T-helper 2 cell (primary cell): ENCODE results near the gene P2RX5.

Experiments used
- DNase-seq, 5 experiments: peaks; one replicate each; pipeline versions ENCODE4 v3.0.0 to v3.0.0-alpha.2; 2012 to 2022

The P2RX5 gene

GRCh38 chr17:3681057-3681456 lies 14.9 kb downstream of the P2RX5 start:
- DNase-seq: no peak

DNA sequence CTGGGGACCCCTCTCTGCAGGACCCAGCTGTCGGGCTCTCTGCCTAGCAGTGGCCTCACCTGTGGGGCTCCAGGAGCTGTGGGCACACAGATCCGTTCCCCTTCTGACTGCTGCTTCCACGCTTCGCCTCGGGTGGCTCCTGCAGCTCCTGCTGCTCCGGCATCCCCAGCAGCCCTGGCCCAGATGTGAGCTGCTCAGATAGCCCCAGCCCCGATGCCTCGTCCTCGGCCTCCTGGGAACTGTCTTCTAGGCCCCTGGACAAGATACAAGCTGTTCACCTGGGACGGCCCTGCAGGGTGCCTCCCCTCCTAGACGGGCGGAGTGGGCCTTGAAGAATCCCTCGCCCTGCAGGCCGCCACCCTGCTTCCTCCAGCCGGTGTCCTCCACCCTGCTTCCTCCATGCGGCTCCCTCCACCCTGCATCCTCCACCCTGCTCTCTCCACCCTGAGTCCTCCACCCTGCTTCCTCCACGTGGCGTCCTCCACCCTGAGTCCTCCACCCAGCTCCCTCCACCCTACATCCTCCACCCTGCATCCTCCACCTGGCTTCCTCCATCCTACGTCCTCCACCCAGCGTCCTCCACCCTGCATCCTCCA lies 16.3 kb downstream of the P2RX5 start:
- DNase-seq: peak in 1 of 5 experiments; percentile 26

GRCh38 chr17:3678821-3679530 lies 17.0 kb downstream of the P2RX5 start:
- DNase-seq: no peak

- DNase-seq: no peak
Observed at GRCh38 chr17:3678095-3678820, 17.7 kb downstream of the P2RX5 start.

GRCh38 chr17:3675886-3676285 lies 20.1 kb downstream of the P2RX5 start:
- DNase-seq: no peak

- DNase-seq: no peak
Observed at GRCh38 chr17:3672571-3672970, 23.4 kb downstream of the P2RX5 start.

- no peak for DNase-seq
Observed at GRCh38 chr17:3669548-3669947, 26.4 kb downstream of the P2RX5 start.

GRCh38 chr17:3669085-3669347 lies 26.9 kb downstream of the P2RX5 start:
- DNase-seq: no peak

DNA sequence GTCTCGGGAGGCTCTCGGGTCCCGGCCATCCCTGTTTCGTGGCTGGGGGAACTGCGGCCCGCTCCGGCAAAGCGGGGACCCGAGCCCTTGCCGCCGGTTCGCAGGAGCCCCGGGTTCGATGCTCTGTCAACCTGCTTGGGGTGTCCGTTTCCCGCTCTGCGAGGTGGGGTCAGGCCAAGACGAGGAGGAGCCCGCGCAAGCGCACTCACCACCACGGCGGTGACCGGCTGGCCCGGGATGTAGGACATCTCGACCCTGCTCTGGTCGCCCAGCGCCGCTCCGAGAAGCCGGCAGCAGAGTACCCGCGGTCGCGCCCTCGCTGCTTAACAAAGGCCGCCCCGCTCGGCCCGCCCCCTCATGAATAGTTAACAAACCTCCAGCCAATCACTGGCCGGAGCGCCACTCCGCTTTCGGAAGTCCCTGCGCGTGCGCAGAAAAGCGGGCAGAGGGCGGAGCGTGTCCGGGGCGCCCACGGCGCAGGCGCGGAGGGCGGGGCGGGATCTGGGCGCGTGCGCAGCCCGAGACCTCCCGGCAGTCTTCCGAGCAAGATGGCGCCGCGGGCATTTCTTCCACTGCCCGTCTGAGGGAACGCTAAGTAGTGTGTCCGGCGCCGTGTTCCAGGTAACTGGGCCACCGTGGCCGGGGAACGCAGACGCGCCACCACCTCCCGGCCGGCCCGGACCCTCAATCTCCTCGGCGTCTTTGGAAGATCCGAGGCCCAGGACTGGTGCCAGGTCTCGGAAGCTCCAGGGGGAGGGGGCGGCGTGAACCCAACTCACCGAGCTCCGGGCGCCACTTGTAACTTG lies 27.5 kb downstream of the P2RX5 start, which contains the start of the genes EMC6 and TAX1BP3:
TSS of gene EMC6 (plus strand) at position 534 of the 806 bp plus-strand sequence. CDS start 335 bp downstream, outside the sequence.
TSS of gene TAX1BP3 (minus strand) at position 300 of the 806 bp plus-strand sequence. CDS start at position 248, 52 bp downstream.
- peak; percentile 95 to 98 (median 97) for DNase-seq

DNA sequence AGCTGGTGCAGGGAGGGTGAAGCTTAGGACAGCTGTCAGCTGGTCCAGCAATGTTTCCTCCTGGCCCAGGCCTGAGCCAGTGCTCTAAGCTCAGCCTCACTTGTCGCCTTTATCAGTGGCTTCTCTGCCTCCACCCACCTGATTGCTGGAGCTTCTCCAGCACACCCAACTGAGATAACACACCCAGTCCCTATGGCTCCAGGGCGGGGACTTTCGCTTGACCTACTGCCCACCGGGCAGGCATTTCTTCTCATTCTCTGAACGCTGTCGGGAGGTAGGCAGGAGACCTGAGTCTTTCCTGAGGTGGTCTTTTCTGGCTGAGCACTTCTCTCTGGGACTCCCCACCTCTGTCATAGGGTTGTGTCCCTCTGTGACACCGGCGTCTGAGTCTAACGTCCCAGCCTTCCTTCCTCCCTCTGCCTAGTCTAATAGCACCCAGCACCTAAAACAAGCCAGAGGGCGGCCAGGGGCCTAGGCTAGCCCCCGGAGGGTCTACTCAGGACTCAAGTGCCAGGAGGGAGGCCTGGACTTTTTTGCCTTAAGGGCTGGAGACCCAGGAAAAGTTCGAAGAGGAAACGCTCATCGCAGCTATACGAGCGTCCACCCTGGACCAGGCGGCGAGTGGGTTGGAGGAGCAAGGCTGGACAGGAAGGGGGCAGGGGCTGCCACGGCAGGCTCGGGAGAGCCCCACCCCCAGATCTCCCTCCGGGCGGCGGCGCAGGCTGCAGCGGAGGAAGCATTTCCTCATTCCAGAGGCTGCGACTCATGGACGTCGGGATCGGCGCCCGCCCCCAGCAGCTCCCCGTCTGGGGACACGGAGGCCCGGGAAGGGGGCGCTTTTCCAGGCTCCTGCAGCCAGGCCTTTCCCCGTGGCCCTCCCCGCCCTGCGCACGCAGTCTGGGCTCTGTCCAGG lies 28.3 kb downstream of the P2RX5 start:
- peak in 2 of 5 experiments; percentile 15 to 19 for DNase-seq

- DNase-seq: no peak
Observed at GRCh38 chr17:3666516-3666915, 29.4 kb downstream of the P2RX5 start.

- no peak for DNase-seq
Observed at GRCh38 chr17:3665834-3666233, 30.1 kb downstream of the P2RX5 start.

- DNase-seq: no peak
Observed at GRCh38 chr17:3663102-3664011, 32.6 kb downstream of the P2RX5 start.

DNA sequence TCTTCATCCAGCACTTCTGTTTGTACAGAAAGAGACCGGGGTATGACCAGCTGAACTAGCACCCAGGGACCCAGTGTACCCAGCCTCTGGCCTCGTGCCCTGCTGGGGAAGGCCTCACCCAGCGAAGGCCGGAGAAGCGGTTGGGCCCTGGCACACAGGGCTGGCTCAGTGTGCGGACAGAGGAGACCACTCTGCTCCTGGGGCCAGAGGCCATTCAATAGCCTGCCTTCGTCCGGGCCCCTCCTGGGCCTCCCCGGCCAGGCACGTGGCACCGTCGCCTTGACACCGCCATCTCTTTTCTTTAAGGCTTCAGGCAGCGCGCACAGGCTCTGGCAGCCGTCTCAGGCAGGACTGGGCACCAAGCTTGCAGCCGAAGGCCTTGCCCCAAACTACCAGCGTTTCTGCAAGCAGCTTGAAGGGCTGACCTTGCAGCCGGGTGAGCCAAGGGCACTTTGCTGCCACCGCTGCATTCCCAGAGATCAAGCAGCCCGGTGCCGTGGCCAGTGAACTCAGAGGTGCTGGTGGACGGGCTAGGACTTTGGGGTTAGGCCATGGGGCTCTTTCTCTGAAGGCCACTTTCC lies 35.6 kb downstream of the P2RX5 start:
- DNase-seq: no peak

DNA sequence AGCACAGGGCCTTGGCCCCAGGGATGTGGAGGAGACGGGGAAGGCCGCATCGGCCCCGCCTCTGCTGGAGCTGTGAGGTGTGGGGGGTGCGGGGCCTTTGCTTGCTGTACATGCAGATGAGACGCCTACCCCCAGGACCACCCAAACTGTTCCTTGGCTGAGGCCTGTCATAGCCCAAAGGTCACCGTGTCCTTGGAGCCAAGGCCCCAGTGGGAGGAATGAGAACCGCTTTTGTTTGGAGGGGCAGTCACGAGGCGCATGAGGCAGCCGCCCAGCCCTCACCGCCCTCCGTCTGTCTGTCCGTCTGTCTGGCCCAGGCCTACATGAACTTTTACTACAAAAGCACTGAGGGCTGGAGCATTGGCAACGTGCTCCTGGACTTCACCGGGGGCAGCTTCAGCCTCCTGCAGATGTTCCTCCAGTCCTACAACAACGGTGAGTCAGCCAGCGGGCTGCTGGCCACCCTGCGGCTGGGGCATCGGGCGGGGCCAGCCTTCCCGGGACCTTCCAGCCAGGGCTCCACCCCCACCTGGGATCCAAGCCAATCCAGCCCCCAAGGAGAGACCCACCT lies 36.3 kb downstream of the P2RX5 start:
- no peak for DNase-seq

- DNase-seq: no peak
Observed at GRCh38 chr17:3658784-3659449, 37.0 kb downstream of the P2RX5 start.

DNA sequence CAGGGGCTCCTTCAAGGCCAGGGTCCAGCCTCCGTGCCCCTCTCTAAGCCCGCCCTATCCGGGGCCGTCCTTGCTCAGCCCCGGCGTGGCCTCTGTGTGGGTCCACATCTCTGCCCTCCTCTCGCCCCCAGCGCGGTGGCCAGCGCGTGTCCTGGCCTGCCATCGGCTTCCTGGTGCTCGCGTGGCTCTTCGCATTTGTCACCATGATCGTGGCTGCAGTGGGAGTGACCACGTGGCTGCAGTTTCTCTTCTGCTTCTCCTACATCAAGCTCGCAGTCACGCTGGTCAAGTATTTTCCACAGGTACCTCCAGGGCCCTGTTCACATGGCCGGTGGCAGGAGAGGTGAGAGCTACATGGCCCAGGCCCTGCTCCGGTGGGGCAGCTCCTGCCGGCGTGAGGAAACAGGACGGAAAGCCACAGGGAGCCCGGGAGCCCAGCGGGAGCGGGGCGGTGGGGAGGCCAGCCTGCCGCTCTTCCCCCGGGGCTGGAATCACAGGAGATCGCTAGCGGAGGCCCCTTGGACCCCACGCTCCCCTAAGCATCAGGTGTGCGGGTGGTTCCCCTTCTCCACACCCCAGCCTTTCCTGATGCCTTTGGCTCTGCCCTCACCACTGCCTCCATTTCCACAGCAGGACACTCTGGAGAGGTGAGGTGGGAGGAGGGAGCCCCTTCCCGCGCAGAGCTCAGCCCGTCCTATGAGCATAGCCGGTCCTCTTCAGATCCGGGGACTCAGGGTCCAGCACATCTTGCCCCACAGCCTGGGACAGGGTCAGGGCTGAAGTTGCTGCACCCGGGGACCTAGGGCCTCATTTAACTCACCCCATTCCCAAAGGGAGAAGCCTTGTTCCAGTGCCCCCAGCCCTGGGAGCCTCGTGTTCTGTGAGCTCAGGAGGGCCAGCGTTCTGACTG lies 37.8 kb downstream of the P2RX5 start:
- DNase-seq: no peak

GRCh38 chr17:3657588-3657869 lies 38.4 kb downstream of the P2RX5 start:
- no peak for DNase-seq
